Suprapubic skin (tissue), 4 donors: Measurements from ENCODE around the gene SEC22B. TPM values are rescaled to one million over a fixed set of nuclear protein-coding genes. Genes with fewer than 3 reads are reported as not detected.
"Not testable (repeated sequence)": the region's sequence is repeated elsewhere in the genome, so short reads cannot be mapped to it uniquely, and the experiment has no call there.

Source experiments
- DNase-seq, 2 donors: peaks; one replicate each; pipeline ENCODE4 v3.0.0-alpha.2; 2019; ENCODE audit warnings: low spot score in 2 of 2
- H3K27ac ChIP-seq: fragments of 200-600 bp; sonication (generic); one replicate; pipeline ENCODE4 v1.5.1; 2019
- H3K27me3 ChIP-seq: fragments of 200-600 bp; sonication (generic); one replicate; pipeline ENCODE4 v1.5.1; 2019
- H3K36me3 ChIP-seq: fragments of 200-600 bp; sonication (generic); one replicate; pipeline ENCODE4 v1.5.1; 2019
- H3K4me1 ChIP-seq: fragments of 200-600 bp; sonication (generic); one replicate; pipeline ENCODE4 v1.5.1; 2019
- H3K4me3 ChIP-seq: fragments of 200-600 bp; sonication (generic); one replicate; pipeline ENCODE4 v1.5.1; 2019; ENCODE audit warnings: mild to moderate bottlenecking
- H3K9me3 ChIP-seq: fragments of 200-600 bp; sonication (generic); one replicate; pipeline ENCODE4 v1.5.1; 2019
- WGBS: methylation state at CpG from one replicate; pipeline ENCODE4 v1.1.5; 2018; 5-methylcytosine and 5-hydroxymethylcytosine counted together
- total RNA-seq, 4 donors: library from RNA; depleted of rRNA; stranded (reverse); fragments of >200 nt; gene quantifications; one replicate each; pipeline ENCODE4 v1.1.0, GENCODE V29; 2016
- TF ChIP-seq, protein P1 (sequence below), 2 donors: fragments of 200-600 bp in 1 of 2; fragments of 450-650 bp in 1 of 2; sonication (generic) in 1 of 2; IDR thresholded peaks; one replicate each; pipeline ENCODE4 v1.5.1; 2016 to 2019; ENCODE audit warnings: antibody characterized with exemption in 2 of 2, mild to moderate bottlenecking in 1 of 2, moderate library complexity in 1 of 2

The SEC22B gene
- total RNA-seq, 4 donors from 2014 or later: 10.1 to 18.2 (median 15.9) TPM

DNA sequence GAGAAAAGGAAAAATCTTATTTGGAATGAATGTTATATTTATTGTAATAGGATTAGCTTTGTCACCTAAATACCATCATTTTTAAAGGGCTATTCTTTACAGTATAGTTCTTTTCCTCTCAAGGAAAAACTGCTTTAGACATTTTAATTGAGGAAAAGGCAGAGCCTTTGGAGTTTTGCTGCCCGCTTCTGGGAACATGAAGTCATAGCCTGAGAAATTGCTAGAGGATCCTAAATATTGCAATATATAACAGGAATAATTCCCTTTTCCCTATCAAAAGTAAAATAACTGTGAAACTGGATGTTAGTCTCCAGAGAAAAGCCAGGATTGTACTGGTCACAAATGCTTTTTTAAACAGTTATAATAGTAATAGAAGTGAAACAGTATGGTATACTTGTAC, 30.5 kb downstream of the SEC22B start:
- TF ChIP-seq, protein P1, sequence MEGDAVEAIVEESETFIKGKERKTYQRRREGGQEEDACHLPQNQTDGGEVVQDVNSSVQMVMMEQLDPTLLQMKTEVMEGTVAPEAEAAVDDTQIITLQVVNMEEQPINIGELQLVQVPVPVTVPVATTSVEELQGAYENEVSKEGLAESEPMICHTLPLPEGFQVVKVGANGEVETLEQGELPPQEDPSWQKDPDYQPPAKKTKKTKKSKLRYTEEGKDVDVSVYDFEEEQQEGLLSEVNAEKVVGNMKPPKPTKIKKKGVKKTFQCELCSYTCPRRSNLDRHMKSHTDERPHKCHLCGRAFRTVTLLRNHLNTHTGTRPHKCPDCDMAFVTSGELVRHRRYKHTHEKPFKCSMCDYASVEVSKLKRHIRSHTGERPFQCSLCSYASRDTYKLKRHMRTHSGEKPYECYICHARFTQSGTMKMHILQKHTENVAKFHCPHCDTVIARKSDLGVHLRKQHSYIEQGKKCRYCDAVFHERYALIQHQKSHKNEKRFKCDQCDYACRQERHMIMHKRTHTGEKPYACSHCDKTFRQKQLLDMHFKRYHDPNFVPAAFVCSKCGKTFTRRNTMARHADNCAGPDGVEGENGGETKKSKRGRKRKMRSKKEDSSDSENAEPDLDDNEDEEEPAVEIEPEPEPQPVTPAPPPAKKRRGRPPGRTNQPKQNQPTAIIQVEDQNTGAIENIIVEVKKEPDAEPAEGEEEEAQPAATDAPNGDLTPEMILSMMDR (IDR thresholded peaks at IDR 0.05): peak in 1 of 2 donors; percentile 26
- H3K4me1 ChIP-seq, DNase-seq, H3K27me3 ChIP-seq, H3K27ac ChIP-seq, H3K36me3 ChIP-seq, H3K9me3 ChIP-seq, H3K4me3 ChIP-seq: not testable (repeated sequence)
- no CpG with 5 or more reads among the region's 1 CpG for WGBS

DNA sequence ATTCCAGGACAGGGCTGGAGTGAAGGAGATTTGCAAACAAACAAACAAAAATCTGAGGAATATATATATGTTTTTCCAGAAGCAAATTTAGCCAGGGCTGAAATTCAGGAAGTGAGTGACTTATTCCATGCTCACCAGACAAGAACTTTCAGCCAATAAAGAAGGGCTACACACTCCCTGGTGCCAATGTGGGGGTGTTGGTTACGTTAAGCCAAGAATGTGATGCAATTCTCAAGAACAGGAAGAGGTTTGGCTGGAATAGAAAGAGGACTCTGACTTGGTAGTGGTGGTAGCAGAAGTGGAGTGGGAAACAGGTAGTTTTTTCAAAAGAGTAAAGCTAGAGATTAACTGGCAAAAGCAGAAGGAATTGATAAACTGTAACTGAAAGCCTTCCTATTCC, 31.7 kb downstream of the SEC22B start:
- not testable (repeated sequence) for H3K4me3 ChIP-seq, DNase-seq, H3K9me3 ChIP-seq, H3K4me1 ChIP-seq, H3K27ac ChIP-seq, H3K36me3 ChIP-seq, H3K27me3 ChIP-seq
- no CpG with 5 or more reads among the region's 1 CpG for WGBS

DNA sequence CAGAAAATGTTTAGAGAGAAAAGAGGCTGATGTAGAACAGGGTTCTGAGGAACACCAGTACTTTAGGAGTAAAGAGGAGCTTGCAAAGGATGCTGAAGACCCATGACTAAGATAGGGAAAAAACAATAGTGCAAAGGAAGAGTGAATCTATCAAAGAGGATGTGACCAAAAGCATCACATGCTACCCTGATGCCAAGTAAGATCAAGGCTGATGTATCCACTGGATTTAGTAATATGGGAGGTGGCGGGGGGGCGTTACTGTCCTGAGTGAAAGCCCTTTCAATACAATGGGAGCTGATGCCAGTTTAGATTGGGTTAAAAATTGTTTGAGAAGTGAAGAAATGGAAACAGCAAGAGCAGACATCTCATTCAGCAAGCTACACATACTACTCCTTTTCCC, 32.2 kb downstream of the SEC22B start:
- H3K27ac ChIP-seq: not testable (repeated sequence)
- DNase-seq: peak in 1 of 2 donors; percentile 60
- 83% methylated on average over 2 of the region's 2 CpGs for WGBS

DNA sequence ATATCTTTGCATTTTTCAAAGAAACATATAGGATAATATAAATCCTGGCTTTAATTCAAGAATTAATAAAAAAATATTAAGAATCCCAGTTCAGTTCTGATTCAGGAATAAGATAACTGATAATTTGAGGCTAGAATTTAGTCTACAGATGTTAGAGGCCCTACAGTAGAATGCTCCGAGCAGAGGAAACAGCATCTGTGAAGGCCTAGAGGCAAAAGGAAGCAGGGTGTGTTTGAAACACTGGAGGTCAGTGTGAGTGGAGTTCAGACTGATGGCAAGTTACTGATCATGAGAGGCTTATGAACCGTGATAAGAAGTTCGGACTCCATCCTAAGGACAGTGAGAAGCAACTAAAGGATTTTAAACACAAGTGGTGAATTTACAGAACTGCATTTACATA, 33.0 kb downstream of the SEC22B start:
- H3K27ac ChIP-seq, H3K4me3 ChIP-seq, H3K4me1 ChIP-seq, H3K27me3 ChIP-seq, DNase-seq, H3K36me3 ChIP-seq, H3K9me3 ChIP-seq: not testable (repeated sequence)
- WGBS: 54% methylated on average over 3 of the region's 3 CpGs

More for the DNA sequence above, 32.2 kb downstream of the SEC22B start:
- not testable (repeated sequence) for H3K36me3 ChIP-seq, H3K9me3 ChIP-seq, H3K4me1 ChIP-seq, H3K27me3 ChIP-seq, H3K4me3 ChIP-seq

DNA sequence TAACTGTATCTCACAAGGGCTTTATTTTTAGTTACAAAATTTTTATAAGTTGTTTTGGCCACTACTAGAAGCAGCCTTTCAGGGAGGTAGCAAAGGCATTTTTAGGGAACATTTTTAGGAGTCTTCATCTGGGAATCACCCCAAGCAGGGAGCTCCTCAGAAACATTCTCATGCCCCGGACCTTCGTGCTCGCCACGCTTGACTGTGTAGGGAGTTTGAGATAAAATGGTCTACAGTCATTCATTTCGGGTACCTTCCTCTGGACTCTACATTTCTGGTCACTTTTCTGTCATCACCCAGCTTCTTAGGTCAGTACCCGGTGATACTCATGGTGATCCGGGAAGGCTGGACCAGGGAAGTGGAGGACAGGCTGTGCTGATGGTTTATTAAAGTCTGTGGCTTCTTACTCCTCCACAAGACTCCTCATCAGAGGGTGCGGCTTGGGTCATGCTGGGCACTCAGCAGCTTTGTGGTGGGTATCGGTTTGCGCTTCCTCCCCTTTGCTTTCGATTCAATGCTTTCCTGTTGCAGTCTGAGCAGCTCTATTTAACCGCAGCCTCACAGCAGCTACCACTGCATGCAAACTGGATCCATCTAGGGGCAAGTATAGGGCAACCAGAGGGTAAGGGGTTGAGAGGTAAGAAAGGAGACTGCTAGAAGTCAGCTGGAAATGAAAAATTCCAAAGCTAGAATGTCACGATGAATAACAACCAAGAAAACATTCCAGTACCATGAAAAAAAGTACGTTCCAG, 33.6 kb downstream of the SEC22B start:
- not testable (repeated sequence) for H3K36me3 ChIP-seq, H3K4me1 ChIP-seq, H3K9me3 ChIP-seq, H3K4me3 ChIP-seq, H3K27me3 ChIP-seq, H3K27ac ChIP-seq, DNase-seq
- 69% methylated on average over 7 of the region's 14 CpGs for WGBS

DNA sequence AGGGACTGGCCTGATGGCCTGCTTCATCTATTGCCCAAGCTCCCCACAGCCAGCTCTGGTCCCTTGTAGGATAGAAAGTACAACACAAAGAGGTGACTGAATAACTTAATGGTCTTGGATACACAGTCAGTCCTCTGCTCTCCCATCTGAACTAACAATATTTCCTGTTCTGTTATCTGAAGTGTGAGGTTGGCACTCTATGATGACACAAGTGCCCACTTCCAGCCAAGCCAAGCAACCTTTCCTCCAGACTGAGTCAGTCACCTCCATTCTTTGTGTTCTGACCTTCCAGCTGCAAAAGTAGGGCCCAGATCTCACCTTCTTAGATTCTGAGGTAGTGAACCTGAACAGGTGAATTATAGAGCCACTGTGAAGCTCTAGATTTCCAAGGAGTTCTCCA, 34.5 kb downstream of the SEC22B start:
- H3K4me3 ChIP-seq, DNase-seq, H3K4me1 ChIP-seq, H3K27ac ChIP-seq, H3K36me3 ChIP-seq, H3K9me3 ChIP-seq, H3K27me3 ChIP-seq: not testable (repeated sequence)

DNA sequence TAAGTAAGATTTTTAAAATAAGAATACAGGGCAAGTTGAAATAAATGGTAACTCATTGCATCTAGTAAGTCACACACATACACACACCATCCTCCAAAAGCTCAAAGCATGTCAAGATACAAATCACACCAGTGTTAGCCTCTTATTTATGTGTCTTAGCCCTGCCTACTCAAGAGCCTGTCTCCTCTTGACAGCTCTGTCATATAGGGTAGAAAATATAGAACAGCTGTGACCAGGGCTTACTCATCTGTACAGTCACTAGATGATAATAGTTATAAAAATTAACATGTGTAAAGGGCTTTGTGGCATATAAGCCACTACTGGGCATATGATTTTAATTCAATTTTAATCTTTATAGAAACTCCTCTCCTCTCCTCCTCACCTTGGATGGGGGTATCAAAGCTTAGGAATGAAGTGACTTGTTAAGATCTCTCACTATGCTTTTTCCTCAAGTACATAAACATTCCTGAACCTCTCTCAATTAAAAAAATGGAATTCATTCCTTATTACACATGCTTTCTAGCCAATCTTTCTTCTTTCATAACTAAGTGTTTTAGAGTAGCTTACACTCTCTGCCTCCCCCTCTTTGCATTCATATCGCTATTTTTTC, 35.6 kb downstream of the SEC22B start:
- not testable (repeated sequence) for H3K4me3 ChIP-seq, H3K4me1 ChIP-seq, H3K9me3 ChIP-seq, H3K27me3 ChIP-seq, H3K36me3 ChIP-seq, H3K27ac ChIP-seq, DNase-seq
- whole genome bisulfite sequencing: 56% methylated on average over 1 of the region's 1 CpG

DNA sequence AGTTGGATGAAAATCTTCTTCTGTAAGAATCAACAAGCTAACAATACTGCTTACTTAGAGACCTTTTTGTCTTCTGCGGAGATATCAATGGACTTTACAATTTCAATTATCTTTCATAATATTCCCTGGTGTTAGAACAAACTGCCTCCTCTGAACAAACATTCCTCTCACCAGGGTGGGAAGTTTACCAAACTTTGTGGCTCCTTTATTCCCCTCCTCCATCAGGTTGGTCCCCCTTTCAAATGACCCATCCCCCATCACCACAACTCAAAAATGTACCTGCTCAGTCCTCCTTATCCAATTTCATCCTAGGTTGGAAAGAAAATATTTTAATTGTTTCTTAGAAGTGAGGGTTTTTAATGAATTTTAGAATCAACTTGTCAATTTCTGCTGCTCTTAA, 40.2 kb downstream of the SEC22B start:
- not testable (repeated sequence) for DNase-seq, H3K27me3 ChIP-seq, H3K4me3 ChIP-seq, H3K9me3 ChIP-seq, H3K4me1 ChIP-seq, H3K27ac ChIP-seq, H3K36me3 ChIP-seq
- WGBS: 83% methylated on average over 1 of the region's 1 CpG

DNA sequence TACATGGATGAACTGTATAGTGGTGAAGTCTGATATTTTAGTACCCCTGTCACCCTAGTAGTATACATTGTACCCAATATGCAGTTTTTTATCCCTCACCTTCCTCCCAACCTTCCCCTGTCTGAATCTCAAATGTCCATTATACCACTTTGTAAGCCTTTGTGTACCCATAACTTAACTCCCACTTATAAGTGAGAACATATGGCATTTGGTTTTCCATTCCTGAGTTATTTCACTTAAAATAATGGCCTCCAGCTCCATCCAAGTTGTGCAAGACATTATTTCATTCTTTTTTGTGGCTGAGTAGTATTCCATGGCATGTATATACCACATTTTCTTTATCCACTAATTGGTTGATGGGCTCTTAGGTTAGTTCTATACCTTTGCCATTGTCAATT, 42.4 kb downstream of the SEC22B start:
- H3K4me3 ChIP-seq, H3K9me3 ChIP-seq, DNase-seq, H3K36me3 ChIP-seq, H3K27ac ChIP-seq, H3K27me3 ChIP-seq, H3K4me1 ChIP-seq: not testable (repeated sequence)
